ENCODE results near the gene USP6NL.

The USP6NL gene

GRCh38 chr10:11581213-11581612 is 30.2 kb downstream of the USP6NL start:
- no peak for DNase-seq (ENCODE audit: low read depth)
- H3K4me3 ChIP-seq (ENCODE audit: low read length): no peak overlapping the region
- TF ChIP-seq, protein P1, sequence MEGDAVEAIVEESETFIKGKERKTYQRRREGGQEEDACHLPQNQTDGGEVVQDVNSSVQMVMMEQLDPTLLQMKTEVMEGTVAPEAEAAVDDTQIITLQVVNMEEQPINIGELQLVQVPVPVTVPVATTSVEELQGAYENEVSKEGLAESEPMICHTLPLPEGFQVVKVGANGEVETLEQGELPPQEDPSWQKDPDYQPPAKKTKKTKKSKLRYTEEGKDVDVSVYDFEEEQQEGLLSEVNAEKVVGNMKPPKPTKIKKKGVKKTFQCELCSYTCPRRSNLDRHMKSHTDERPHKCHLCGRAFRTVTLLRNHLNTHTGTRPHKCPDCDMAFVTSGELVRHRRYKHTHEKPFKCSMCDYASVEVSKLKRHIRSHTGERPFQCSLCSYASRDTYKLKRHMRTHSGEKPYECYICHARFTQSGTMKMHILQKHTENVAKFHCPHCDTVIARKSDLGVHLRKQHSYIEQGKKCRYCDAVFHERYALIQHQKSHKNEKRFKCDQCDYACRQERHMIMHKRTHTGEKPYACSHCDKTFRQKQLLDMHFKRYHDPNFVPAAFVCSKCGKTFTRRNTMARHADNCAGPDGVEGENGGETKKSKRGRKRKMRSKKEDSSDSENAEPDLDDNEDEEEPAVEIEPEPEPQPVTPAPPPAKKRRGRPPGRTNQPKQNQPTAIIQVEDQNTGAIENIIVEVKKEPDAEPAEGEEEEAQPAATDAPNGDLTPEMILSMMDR (conservative IDR thresholded peaks at IDR 0.05; ENCODE audit: low read depth, low read length): no peak

- TF ChIP-seq, protein P1 (conservative IDR thresholded peaks at IDR 0.05; ENCODE audit: low read depth, low read length): no peak
- H3K4me3 ChIP-seq (ENCODE audit: low read length): no peak overlapping the region
- no peak for DNase-seq (ENCODE audit: low read depth)
These were observed 31.6 kb downstream of the USP6NL start for GRCh38 chr10:11579885-11580284.

DNA sequence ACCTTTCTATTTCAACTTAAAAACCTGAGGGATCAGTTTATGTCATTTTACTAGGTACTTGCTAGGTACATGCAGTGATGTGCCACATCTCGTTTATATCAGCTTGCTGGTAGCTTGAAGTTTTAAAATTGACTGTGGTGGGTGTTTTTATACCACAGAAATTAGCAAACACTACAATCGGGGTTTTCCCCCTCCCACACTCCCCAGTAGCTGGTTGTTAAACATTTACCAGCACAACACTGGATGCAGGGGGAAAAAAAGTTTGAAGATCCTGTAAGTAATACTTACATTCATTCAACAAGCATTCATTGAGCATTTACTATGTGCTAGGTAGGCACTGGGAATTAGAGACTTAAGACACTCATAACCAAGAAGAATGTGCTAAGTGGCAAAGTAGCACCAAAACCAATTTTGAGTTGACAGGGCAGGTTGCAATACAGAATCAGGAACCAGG is 32.6 kb downstream of the USP6NL start:
- TF ChIP-seq, protein P1 (conservative IDR thresholded peaks at IDR 0.05; ENCODE audit: low read depth, low read length): no peak
- DNase-seq (ENCODE audit: low read depth): no peak
- H3K4me3 ChIP-seq (ENCODE audit: low read length): no peak overlapping the region

DNA sequence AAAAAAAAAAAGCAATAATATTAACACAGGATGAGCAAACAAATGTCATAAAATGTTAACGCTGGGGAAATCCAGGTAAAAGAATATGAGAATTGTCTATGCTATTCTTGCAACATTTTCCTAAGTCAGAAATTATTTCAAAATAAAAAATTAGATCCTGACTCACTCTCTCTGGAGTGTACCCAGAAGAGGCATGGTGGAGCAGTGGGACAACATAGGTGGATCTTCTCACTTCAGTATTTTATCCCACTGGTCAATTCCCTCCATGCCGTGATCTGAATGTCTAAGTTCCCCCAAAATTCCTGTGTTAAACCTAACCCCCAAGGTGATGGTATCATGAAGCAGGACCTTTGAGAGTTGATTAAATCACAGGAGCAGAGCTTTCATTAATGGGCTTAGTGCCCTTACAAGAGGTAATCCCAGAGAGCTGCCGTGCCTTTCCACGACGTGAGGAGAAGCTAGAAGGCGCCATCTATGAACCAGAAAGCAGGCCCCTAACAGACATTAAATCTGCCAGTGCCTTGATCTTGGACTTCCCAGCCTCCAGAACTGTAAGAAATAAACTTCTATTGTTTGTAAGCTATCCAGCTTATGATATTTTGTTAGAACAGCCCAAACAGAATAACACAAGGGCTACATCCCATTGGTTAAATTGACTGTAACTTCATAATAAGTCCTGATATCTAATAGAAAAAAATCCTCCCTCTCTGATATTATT is 35.2 kb downstream of the USP6NL start:
- DNase-seq (ENCODE audit: low read depth): no peak
- H3K4me3 ChIP-seq (ENCODE audit: low read length): no peak overlapping the region
- TF ChIP-seq, protein P1 (conservative IDR thresholded peaks at IDR 0.05; ENCODE audit: low read depth, low read length): no peak

GRCh38 chr10:11573497-11573896 is 38.0 kb downstream of the USP6NL start:
- no peak for DNase-seq (ENCODE audit: low read depth)
- no peak overlapping the region for H3K4me3 ChIP-seq (ENCODE audit: low read length)
- TF ChIP-seq, protein P1 (conservative IDR thresholded peaks at IDR 0.05; ENCODE audit: low read depth, low read length): no peak

GRCh38 chr10:11570751-11571150 is 40.7 kb downstream of the USP6NL start:
- TF ChIP-seq, protein P1 (conservative IDR thresholded peaks at IDR 0.05; ENCODE audit: low read depth, low read length): no peak
- DNase-seq (ENCODE audit: low read depth): no peak

DNA sequence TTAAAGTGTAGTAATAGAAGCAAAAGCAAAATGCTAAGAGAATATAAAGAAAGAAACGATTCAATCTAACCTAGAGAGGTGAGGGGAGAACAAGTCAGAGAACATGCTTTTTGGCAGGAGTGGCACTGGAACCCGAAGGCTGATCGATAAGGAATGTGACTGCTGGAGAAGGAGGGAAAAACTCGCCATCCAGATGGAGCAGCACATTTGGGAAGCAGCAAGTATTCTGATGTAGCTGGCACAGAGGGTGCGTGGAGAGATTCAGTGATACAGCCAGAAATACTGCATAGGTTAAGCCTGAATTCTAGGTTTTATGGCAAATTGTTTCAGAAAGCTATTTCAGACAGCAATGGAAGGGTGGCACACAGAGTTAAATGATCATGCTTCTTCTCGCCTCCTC is 42.0 kb downstream of the USP6NL start:
- DNase-seq (ENCODE audit: low read depth): no peak
- TF ChIP-seq, protein P1 (conservative IDR thresholded peaks at IDR 0.05; ENCODE audit: low read depth, low read length): no peak
- no peak overlapping the region for H3K4me3 ChIP-seq (ENCODE audit: low read length)

More at GRCh38 chr10:11570751-11571150, 40.7 kb downstream of the USP6NL start:
- H3K4me3 ChIP-seq (ENCODE audit: low read length): no peak overlapping the region
